Karpas-422 (cell line): ENCODE results near the gene RTTN. TPM values are rescaled to one million over a fixed set of nuclear protein-coding genes. Genes with fewer than 3 reads are reported as not detected.

Source experiments
- DNase-seq: peaks from one replicate; pipeline ENCODE4 v3.0.0-alpha.2; 2015
- H2AFZ ChIP-seq: fragments of 200-600 bp; sonication (generic); 2 replicates; pipeline ENCODE4 v1.6.1; 2014; ENCODE audit warnings: antibody characterized with exemption, low read length, mixed read lengths
- H3K27ac ChIP-seq: fragments of 200-600 bp; sonication (generic); 2 replicates; pipeline ENCODE4 v1.5.1; 2014; ENCODE audit warnings: mild to moderate bottlenecking, low read length, moderate library complexity
- H3K27me3 ChIP-seq: fragments of 200-600 bp; sonication (generic); 2 replicates; pipeline ENCODE4 v1.6.1; 2014; ENCODE audit warnings: low read length, mixed read lengths
- H3K36me3 ChIP-seq: fragments of 200-600 bp; sonication (generic); 2 replicates; pipeline ENCODE4 v1.6.1; 2014; ENCODE audit warnings: low read length, mixed read lengths; ENCODE audit not compliant: insufficient read depth
- H3K4me1 ChIP-seq: fragments of 200-600 bp; sonication (generic); 2 replicates; pipeline ENCODE4 v1.6.1; 2014; ENCODE audit warnings: mild to moderate bottlenecking, low read length, mixed read lengths
- H3K4me2 ChIP-seq: fragments of 200-600 bp; sonication (generic); 2 replicates; pipeline ENCODE4 v1.6.1; 2014; ENCODE audit warnings: low read length, low read depth, mild to moderate bottlenecking; ENCODE audit not compliant: poor library complexity, severe bottlenecking
- H3K4me3 ChIP-seq: fragments of 200-600 bp; sonication (generic); 2 replicates; pipeline ENCODE4 v1.5.1; 2014; ENCODE audit warnings: mild to moderate bottlenecking, antibody characterized with exemption, low read length, mixed read lengths
- H3K79me2 ChIP-seq: fragments of 200-600 bp; sonication (generic); 2 replicates; pipeline ENCODE4 v1.6.1; 2014; ENCODE audit warnings: mild to moderate bottlenecking, low read length, mixed read lengths
- H3K9ac ChIP-seq: fragments of 200-600 bp; sonication (generic); 2 replicates; pipeline ENCODE4 v1.6.0; 2014; ENCODE audit warnings: low read length
- H3K9me2 ChIP-seq: fragments of 200-600 bp; sonication (generic), shearing (Covaris generic); replicated peaks from 2 replicates; pipeline ENCODE4 v1.6.0; 2014; ENCODE audit warnings: mild to moderate bottlenecking, low read length, moderate library complexity; ENCODE audit not compliant: insufficient read depth
- H3K9me3 ChIP-seq: fragments of 300-700, 200-600 bp; sonication (generic); 2 replicates; pipeline ENCODE4 v1.6.1; 2014; ENCODE audit warnings: low read length, mixed read lengths
- H4K20me1 ChIP-seq: fragments of 200-600 bp; sonication (generic); 2 replicates; pipeline ENCODE4 v1.6.1; 2014; ENCODE audit warnings: mild to moderate bottlenecking, antibody characterized with exemption, low read length, low read depth; ENCODE audit not compliant: insufficient read depth
- total RNA-seq: library from RNA; depleted of rRNA; stranded (reverse); fragments of >200 nt; shearing (Covaris generic); gene quantifications from 2 replicates; pipeline ENCODE4 v1.2.3, GENCODE V29; 2014; ENCODE audit warnings: low replicate concordance

Gene RTTN
- total RNA-seq, 1 experiment from 2014 or later = 57.4 TPM

- Histone ChIP-seq H3K9ac (no peak overlapping the region), H3K4me2 (no peak overlapping the region), H3K9me2 (no peaks in the 10 kb centered on the region), H3K27me3 (no peaks in the 10 kb centered on the region), H2AFZ (no peak overlapping the region), H3K4me3 (no peak overlapping the region), H3K79me2 (no peaks in the 10 kb centered on the region), H3K9me3 (no peaks in the 10 kb centered on the region), H3K36me3 (no peaks in the 10 kb centered on the region), H3K4me1 (no peaks in the 10 kb centered on the region), H4K20me1 (no peaks in the 10 kb centered on the region), H3K27ac (no peak overlapping the region)
- DNase-seq = no peak
These were observed 30.0 kb upstream of the RTTN start for GRCh38 chr18:70235478-70235877.

GRCh38 chr18:70234667-70235459, 29.4 kb upstream of the RTTN start:
- no peaks in the 10 kb centered on the region for H4K20me1 ChIP-seq
- H3K4me1 ChIP-seq = no peaks in the 10 kb centered on the region
- no peaks in the 10 kb centered on the region for H3K9me3 ChIP-seq
- H3K9me2 ChIP-seq = no peaks in the 10 kb centered on the region
- no peak overlapping the region for H3K27ac ChIP-seq
- no peak overlapping the region for H3K4me3 ChIP-seq
- H3K9ac ChIP-seq = no peak overlapping the region
- H3K79me2 ChIP-seq = no peaks in the 10 kb centered on the region
- H3K27me3 ChIP-seq = no peaks in the 10 kb centered on the region
- H3K36me3 ChIP-seq = no peaks in the 10 kb centered on the region
- no peak for DNase-seq
- H3K4me2 ChIP-seq = no peak overlapping the region
- no peak overlapping the region for H2AFZ ChIP-seq

GRCh38 chr18:70233974-70234373, 28.5 kb upstream of the RTTN start:
- H3K27me3 ChIP-seq = no peaks in the 10 kb centered on the region
- no peaks in the 10 kb centered on the region for H3K9me3 ChIP-seq
- H3K4me2 ChIP-seq = no peak overlapping the region
- H2AFZ ChIP-seq = no peak overlapping the region
- H3K4me3 ChIP-seq = no peak overlapping the region
- no peaks in the 10 kb centered on the region for H4K20me1 ChIP-seq
- H3K27ac ChIP-seq = no peak overlapping the region
- no peaks in the 10 kb centered on the region for H3K79me2 ChIP-seq
- H3K9ac ChIP-seq = no peak overlapping the region
- no peaks in the 10 kb centered on the region for H3K9me2 ChIP-seq
- no peaks in the 10 kb centered on the region for H3K4me1 ChIP-seq
- DNase-seq = no peak
- H3K36me3 ChIP-seq = no peaks in the 10 kb centered on the region

GRCh38 chr18:70232261-70232660, 26.8 kb upstream of the RTTN start:
- H2AFZ ChIP-seq = no peak overlapping the region
- H4K20me1 ChIP-seq = no peaks in the 10 kb centered on the region
- H3K79me2 ChIP-seq = no peaks in the 10 kb centered on the region
- no peak overlapping the region for H3K27ac ChIP-seq
- no peak for DNase-seq
- H3K36me3 ChIP-seq = no peaks in the 10 kb centered on the region
- peaks cover 8% of the 10 kb centered on the region for H3K9me3 ChIP-seq
- H3K27me3 ChIP-seq = no peaks in the 10 kb centered on the region
- no peak overlapping the region for H3K4me2 ChIP-seq
- no peaks in the 10 kb centered on the region for H3K9me2 ChIP-seq
- no peak overlapping the region for H3K9ac ChIP-seq
- no peak overlapping the region for H3K4me3 ChIP-seq
- H3K4me1 ChIP-seq = no peaks in the 10 kb centered on the region

- no peak for DNase-seq
- Histone ChIP-seq H3K4me3 (no peak overlapping the region), H3K9me2 (no peaks in the 10 kb centered on the region), H3K4me1 (no peaks in the 10 kb centered on the region), H3K4me2 (no peak overlapping the region), H3K36me3 (no peaks in the 10 kb centered on the region), H2AFZ (no peak overlapping the region), H3K27ac (no peak overlapping the region), H3K9me3 (peaks cover 14% of the 10 kb centered on the region), H3K79me2 (no peaks in the 10 kb centered on the region), H4K20me1 (no peaks in the 10 kb centered on the region), H3K9ac (no peak overlapping the region), H3K27me3 (no peaks in the 10 kb centered on the region)
These were observed 24.2 kb upstream of the RTTN start for GRCh38 chr18:70229639-70230038.

DNA sequence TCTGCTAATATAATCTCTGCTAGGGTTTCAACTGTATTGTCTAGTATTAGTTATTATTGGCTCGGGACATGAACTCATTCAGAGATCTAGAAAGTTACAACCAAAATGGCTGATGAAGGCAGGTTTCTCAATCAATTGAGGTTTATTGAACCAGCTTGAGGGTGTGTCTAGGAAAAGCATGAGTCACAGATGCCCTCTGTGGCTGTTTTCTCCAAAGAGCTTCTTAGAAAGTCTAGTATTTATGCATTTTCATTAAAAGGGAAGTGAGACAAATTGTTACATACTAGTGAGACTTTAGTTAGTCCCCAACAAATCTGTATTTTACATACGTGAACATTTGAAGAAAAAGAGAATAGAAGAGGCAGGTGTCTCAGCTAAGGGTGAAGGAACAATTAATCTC, 23.0 kb upstream of the RTTN start:
- DNase-seq = peak; percentile 62
- Histone ChIP-seq H3K9me2 (no peaks in the 10 kb centered on the region), H2AFZ (no peak overlapping the region), H3K9me3 (peaks cover 14% of the 10 kb centered on the region), H3K9ac (no peak overlapping the region), H3K36me3 (no peaks in the 10 kb centered on the region), H4K20me1 (no peaks in the 10 kb centered on the region), H3K79me2 (no peaks in the 10 kb centered on the region), H3K27me3 (no peaks in the 10 kb centered on the region), H3K4me3 (no peak overlapping the region), H3K27ac (no peak overlapping the region), H3K4me2 (no peak overlapping the region), H3K4me1 (no peaks in the 10 kb centered on the region)

GRCh38 chr18:70227438-70227837, 22.0 kb upstream of the RTTN start:
- Histone ChIP-seq H3K9me3 (peaks cover 14% of the 10 kb centered on the region), H4K20me1 (no peaks in the 10 kb centered on the region), H3K9ac (no peak overlapping the region), H3K27me3 (no peaks in the 10 kb centered on the region), H3K4me3 (no peak overlapping the region), H2AFZ (no peak overlapping the region), H3K27ac (no peak overlapping the region), H3K4me1 (no peaks in the 10 kb centered on the region), H3K36me3 (no peaks in the 10 kb centered on the region), H3K4me2 (no peak overlapping the region), H3K79me2 (no peaks in the 10 kb centered on the region), H3K9me2 (no peaks in the 10 kb centered on the region)
- no peak for DNase-seq

DNA sequence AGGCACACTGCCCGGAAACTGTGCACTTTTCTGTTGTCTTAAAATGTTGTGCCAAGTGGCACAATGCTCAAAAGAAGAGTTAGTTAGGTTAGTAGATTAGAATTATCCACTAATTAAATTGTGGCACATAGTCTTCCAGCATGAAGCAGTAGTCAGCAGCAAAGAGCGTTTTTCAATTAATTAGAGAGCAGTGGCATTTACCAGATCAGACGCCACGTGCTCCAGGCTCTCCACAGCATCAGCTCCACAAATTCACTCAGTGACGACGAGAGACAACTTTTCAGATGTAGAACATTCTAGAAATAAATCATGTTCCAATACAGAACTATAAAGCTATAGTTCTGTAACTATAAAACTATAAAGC, 16.4 kb upstream of the RTTN start:
- Histone ChIP-seq H3K9me2 (no peaks in the 10 kb centered on the region), H3K4me3 (no peak overlapping the region), H3K4me1 (no peaks in the 10 kb centered on the region), H3K9me3 (peaks cover 1% of the 10 kb centered on the region), H4K20me1 (no peaks in the 10 kb centered on the region), H3K36me3 (no peaks in the 10 kb centered on the region), H2AFZ (no peak overlapping the region), H3K27ac (no peak overlapping the region), H3K4me2 (no peak overlapping the region), H3K9ac (no peak overlapping the region), H3K27me3 (no peaks in the 10 kb centered on the region), H3K79me2 (no peaks in the 10 kb centered on the region)
- no peak for DNase-seq
